ENCODE data around the gene SMIM5.

Gene SMIM5

DNA sequence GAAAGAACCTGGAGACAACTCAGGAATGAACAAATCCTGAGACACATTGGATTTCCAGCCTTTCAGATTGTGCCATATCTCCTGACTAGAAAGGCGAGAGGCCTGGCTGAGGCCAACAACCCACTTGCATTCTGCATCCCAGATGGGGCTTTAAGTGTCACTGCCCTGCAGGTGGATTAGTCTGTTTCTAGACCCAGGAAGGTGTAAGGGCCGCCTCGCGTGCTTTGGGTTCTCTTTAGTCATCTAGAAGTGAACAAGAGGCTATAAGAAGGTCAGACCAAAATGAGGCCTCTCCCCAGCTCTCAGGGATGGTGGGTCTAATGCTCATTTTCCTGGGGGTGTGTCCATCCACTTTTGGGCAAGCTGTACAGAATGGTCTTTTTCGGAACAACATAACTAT lies 38.8 kb downstream of the SMIM5 start:
- no peak for DNase-seq

DNA sequence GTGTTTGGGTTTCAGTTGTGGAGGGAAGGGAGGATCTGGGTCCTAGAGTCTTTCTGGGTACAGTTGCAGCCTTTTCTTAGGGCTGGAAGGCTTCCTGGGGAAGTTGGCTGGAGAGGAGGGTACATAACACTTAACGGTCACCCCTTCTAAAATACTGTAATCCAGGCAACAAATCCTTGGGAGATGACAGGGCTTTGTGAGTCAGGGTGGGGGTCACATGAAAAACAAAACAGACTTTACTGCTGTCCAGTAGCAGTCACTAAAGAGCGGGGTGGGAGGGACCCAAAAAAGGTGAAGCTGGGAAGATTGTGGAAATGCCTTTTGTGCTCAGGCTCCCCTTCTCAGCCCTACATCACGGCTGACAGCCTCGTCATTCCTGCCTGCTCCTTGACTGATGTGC lies 40.3 kb downstream of the SMIM5 start:
- DNase-seq: no peak

DNA sequence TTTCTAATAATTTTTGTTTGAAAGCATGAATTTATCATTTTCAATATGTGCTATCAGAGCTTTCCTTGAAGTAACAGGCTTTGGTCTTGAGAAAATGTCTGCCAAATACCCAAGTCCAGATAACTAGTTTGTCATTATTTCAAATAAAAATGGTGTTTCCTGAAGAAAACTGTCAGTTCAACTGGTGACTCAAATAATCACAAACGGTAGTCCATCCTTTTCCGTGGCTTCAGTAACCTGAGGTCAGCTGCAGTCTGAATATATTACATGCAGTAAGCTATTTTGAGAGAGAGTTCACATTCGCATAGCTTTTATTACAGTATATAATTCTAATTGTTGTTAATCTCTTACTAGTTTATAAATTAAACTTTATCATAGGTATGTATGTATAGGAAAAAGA lies 43.2 kb downstream of the SMIM5 start:
- DNase-seq: no peak

DNA sequence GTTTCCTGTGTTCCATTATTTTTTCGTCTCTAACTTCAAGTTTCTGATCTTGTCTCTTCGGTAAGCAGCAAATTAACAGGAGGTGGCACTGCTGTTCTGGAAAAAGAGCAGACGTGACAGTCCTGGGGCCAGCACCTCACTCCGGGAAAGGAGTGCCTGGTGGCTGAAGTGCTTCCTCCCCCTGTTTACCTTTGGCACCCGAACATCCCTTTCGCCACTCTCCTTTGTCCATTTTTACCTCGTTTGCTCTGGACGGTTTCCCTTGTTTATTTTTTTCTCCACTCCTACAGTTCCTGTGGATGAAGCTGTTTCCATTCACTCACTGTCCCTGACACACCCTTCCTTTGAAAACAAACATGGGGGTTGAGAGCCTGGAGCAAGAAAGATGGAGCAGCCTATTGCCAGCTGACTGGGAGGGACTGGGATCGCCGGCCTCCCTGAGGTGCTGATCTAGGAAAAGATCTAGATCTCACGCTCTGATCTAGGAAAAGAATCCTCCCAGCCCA lies 46.5 kb downstream of the SMIM5 start:
- DNase-seq: no peak

DNA sequence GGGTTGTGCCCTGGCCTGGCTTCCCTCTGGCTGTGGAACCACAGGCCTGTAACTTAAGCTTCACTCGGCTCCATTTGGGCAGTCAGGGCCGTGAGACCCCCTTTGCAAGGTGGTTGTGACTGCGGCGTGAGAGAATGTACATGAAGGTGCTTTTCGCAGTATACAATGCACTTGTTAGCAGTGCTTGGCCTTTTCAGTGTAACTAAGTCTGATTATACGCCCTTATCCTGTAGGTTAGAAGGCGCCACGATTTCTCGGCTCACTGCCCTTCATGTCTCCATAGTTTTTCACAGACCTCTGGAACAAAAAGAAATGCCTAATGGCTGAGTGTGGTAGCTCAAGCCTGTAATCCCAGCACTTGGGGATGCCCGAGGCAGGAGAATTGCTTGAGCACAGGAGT lies 47.2 kb downstream of the SMIM5 start:
- no peak for DNase-seq

DNA sequence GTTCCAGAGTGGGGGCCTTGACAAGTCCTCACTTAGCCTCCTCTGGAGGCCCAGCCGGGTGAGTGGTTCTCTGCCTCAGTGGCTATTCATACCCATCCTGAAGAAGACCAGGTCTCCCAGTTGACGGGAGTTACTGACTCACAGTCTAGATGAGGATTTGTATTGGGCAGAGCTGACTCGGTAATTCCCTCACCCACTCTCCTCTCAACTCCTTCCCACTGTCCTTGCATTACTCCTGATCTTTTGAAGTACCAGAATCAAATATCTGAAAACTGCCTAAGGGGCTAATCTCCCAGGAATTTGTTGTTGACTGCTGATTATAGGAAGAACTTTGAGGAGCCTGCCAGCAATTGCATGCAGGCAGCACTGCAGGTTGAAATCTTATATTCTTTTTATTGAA lies 48.1 kb downstream of the SMIM5 start:
- no peak for DNase-seq

DNA sequence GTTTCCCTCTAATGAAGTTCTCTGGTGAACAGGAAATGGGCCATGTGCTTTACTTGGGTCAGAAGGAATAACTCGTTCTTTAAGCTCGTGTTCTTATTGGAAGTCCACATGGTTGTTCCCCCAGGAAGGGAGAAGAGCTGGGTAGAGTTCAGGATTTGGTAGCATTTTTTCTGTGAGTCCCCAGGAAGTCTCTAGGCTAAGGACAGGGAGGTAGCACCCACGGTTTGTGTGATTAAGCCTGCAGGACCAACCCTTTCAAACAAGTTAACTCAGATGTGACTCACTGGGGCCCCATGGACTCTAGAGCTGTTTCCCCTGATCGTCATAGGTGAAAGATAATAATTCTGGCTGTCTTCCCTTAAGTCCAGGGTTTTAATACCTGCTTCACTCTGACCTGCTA lies 50.3 kb downstream of the SMIM5 start:
- DNase-seq: no peak

DNA sequence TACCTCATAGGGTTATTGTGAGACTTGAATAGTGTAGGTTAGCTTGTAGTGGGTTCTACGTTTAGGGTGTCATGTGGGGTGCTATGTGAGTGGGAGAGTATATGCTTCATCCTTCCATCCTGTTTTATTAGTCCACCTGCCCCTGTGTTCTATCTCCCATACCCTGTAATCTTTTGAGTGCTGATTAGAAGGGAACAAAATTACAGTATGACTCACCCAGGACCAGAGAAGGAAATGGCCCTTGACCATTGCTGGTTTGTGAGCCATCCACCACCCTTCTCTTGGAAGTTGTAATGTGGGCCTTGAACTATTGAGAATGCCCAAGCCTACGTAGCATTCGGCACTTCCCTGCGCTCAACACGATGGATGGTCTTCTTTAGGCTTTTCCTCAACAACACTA lies 51.0 kb downstream of the SMIM5 start:
- no peak for DNase-seq

DNA sequence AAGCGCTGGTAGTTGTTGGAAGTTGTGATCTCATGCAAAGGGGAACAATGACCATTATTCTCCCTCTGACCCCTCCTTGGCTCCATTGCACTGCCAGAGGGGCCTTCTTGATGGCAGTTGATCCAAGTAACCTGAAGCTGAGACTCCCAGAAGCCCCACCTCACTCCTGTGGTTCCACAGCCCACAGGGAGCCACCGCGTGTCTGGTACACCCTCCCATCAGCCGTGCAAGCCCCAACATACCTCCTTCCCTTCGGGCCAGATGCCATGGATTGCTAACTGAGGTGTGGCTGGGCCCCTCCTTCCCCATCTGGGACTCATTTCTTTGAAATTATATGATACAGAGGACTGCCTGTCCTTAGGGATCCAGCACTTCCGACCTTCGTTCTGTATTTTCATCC lies 51.7 kb downstream of the SMIM5 start:
- DNase-seq: no peak

DNA sequence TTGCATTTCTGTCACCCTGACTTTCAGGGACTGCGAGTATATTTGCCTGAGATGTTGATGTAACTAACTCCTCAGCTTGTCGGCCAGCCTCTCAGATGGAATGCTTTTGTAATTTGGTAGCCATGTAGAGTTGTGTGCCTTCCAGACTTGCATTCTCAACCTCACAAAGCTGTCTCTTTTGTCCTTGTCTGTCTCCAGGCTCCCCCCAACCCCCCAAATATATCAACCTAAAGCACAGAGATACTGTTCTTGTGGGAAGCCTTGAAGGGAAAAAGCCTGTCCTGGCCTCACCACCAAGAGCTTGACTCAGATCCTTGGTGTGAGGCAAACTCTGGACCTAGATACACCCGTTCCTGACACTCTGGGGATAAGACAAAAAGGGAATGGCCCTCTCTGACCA lies 52.3 kb downstream of the SMIM5 start:
- DNase-seq: no peak

DNA sequence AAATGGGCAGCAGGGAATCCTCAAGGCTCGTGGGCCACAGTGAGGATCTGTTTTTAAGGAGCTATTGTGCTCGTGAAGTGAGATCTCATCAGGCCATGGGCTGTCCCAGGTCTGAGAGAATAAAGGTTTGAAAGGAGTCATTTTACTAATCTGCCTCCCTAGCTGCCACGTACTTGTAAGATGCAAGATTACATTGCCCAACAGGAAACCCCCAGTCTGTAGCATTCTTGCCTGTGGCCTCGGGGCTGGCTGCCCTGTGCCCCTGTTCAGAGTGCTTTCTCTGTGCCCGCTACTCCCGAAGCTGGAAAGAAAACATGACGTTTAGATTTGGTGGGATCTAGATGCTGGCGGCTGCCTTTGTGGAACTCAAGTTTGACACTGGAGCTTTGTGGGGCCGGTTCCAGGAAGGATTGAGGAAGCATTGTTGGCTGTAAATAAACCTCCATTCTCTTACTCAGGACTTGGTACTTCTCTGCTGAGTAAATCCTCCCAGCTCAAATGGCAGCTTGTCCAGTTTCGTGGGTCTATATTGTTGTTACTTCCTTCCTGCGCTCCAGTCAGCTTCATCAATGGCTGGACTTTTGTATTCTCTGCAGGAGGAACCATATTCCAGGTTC lies 55.1 kb downstream of the SMIM5 start:
- DNase-seq: no peak

DNA sequence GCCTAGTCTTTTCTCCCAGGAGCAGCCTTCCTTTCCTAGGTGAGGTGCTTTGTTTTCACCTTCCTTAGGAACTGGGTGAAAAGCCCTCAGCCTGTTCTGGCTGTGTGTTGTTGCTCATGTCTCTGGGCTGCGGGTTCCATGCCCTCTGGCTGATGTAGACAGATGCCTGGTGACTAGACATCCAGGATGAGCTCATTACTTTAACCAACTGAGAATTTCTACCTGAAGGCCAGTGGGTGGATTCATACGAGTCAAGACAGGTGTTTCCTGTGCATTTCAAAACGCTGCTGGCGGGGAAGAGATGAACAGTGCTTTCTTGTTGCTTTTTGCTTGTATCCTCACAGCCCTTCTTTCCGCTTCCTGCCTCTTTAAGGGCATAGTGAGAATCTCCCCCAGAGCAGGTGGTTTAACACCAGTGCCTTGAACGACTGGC lies 56.2 kb downstream of the SMIM5 start:
- peak; percentile 52 for DNase-seq
